HL-60 (cell line): ENCODE results near the gene SCART1.
"Not testable (repeated sequence)": the region's sequence is repeated elsewhere in the genome, so short reads cannot be mapped to it uniquely, and the experiment has no call there.

Experiments
- DNase-seq, 2 experiments: peaks; one replicate each; pipeline ENCODE4 v3.0.0-alpha.2; 2010 to 2020; ENCODE audit warnings: low read depth in 1 of 2, low spot score in 1 of 2
- H3K27ac ChIP-seq: fragments of 250-450 bp; sonication (Bioruptor Pico); replicated peaks from 2 replicates; pipeline ENCODE4 v1.5.1; 2020; ENCODE audit warnings: mild to moderate bottlenecking, moderate library complexity
- H3K27me3 ChIP-seq: fragments of 250-450 bp; sonication (Bioruptor Pico); 2 replicates; pipeline ENCODE4 v1.5.1; 2021; ENCODE audit warnings: mild to moderate bottlenecking, moderate library complexity; ENCODE audit not compliant: insufficient read depth, poor library complexity, severe bottlenecking
- H3K4me3 ChIP-seq: replicated peaks from 2 replicates; pipeline ENCODE4 v1.5.1; 2011; ENCODE audit warnings: mild to moderate bottlenecking, control low read depth, low read length; ENCODE audit not compliant: insufficient read depth
- GABPA ChIP-seq: IDR thresholded peaks from 2 replicates; pipeline ENCODE4 v1.6.1; 2012; ENCODE audit warnings: low read depth
- POLR2AphosphoS5 ChIP-seq: IDR thresholded peaks from 2 replicates; pipeline ENCODE4 v1.6.1; 2012; ENCODE audit warnings: low read depth
- SPI1 ChIP-seq: IDR thresholded peaks from 2 replicates; pipeline ENCODE4 v1.6.1; 2012; ENCODE audit warnings: low read depth, mild to moderate bottlenecking, borderline replicate concordance
- TF ChIP-seq, protein P1 (sequence below): IDR thresholded peaks from one replicate; pipeline ENCODE4 v1.5.1; 2011; ENCODE audit warnings: low read length, control low read depth, inconsistent platforms; ENCODE audit not compliant: insufficient read depth
- TF ChIP-seq, protein P2 (sequence below): IDR thresholded peaks from 2 replicates; pipeline ENCODE4 v1.6.1; 2012; ENCODE audit warnings: low read depth; ENCODE audit not compliant: insufficient replicate concordance

Gene SCART1

DNA sequence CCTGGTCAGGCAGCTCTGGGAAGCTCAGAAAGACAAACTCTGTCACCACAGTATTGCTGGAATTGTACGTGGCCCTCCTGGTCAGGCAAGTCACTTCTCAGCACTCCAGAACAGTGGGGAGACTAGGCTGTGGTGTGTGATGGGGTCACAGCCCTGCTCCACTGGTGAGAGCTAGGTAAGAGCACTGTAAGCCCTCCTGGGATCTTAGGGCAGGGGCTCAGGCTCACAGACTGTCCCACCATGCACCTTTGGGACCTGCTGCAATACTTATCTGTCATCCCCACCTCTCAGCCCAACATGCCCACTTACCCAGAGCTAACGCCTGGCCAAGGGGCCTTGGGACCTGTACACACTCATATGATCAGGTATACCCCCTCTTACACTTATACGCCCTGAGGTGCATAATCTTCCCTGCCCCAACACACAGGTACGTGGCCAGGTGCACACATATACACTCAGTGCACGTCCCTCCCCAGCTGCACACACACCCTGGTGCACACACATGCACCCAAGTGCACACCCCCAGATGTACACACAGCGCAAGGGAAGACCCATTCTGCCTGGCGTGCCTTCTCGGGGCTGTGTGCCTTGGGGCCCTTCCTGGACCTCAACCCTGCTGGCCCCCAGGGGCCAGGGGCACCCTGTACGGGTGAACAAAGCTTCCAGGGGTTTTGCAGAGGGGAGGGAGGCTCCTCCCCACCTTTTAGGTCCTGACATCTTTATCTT lies 21.7 kb upstream of the SCART1 start:
- not testable (repeated sequence) for H3K4me3 ChIP-seq, H3K27me3 ChIP-seq, H3K27ac ChIP-seq, DNase-seq

DNA sequence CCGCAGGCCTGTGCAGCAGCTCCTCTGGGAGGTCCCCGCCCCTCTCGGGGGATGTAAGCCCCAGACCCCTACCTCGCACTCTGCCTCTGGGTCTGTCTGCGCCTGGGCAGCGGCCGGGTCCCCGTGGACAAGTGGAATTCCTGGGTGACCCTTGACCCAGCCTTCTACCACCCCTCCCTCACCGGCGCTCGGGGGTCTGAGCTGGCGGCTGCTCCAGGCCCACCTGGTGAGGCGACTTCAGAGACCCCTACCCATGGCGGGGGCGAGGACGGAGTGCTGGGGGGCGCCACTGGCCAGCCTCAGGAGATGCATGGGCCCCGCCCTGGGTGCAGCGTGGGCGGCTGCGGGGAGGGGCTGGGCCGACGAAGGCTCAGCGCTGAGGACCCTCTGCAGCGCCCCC lies 21.0 kb upstream of the SCART1 start:
- DNase-seq, H3K27me3 ChIP-seq, H3K4me3 ChIP-seq, H3K27ac ChIP-seq: not testable (repeated sequence)

DNA sequence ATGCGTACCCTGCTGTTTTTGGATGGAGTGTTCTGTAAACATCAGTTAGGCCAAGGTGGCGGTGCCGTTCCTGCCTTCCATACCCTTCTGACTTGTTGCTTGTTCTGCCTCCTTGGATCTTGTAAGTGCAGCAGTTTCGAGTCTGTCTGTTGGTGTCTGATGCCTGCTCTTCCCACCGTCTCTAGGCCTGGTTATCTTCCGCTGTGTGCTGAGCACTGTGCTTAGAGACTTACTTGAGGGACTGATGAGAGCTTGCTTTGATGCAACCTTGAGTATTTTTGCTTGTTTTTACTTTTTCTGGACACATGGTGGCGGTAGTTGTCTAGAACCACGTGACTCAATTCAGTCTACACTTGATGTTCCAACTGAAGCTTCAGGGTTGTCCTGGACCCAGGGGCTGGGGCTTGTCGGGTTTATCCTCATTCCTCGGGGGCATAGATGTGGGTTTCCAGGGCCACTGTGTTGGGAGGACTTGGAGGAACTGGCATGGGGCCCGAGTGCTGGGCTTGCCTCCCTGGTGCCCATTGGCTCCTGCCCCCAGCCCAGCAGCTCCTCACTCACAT lies 15.0 kb upstream of the SCART1 start:
- H3K4me3 ChIP-seq: no peak overlapping the region
- H3K27ac ChIP-seq: no peak overlapping the region
- peak; percentile 27 to 49 for DNase-seq
- TF ChIP-seq SPI1 (no peak), GABPA (no peak)
- TF ChIP-seq, protein P1, sequence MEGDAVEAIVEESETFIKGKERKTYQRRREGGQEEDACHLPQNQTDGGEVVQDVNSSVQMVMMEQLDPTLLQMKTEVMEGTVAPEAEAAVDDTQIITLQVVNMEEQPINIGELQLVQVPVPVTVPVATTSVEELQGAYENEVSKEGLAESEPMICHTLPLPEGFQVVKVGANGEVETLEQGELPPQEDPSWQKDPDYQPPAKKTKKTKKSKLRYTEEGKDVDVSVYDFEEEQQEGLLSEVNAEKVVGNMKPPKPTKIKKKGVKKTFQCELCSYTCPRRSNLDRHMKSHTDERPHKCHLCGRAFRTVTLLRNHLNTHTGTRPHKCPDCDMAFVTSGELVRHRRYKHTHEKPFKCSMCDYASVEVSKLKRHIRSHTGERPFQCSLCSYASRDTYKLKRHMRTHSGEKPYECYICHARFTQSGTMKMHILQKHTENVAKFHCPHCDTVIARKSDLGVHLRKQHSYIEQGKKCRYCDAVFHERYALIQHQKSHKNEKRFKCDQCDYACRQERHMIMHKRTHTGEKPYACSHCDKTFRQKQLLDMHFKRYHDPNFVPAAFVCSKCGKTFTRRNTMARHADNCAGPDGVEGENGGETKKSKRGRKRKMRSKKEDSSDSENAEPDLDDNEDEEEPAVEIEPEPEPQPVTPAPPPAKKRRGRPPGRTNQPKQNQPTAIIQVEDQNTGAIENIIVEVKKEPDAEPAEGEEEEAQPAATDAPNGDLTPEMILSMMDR: peak; percentile 20
- no peaks in the 10 kb centered on the region for H3K27me3 ChIP-seq

DNA sequence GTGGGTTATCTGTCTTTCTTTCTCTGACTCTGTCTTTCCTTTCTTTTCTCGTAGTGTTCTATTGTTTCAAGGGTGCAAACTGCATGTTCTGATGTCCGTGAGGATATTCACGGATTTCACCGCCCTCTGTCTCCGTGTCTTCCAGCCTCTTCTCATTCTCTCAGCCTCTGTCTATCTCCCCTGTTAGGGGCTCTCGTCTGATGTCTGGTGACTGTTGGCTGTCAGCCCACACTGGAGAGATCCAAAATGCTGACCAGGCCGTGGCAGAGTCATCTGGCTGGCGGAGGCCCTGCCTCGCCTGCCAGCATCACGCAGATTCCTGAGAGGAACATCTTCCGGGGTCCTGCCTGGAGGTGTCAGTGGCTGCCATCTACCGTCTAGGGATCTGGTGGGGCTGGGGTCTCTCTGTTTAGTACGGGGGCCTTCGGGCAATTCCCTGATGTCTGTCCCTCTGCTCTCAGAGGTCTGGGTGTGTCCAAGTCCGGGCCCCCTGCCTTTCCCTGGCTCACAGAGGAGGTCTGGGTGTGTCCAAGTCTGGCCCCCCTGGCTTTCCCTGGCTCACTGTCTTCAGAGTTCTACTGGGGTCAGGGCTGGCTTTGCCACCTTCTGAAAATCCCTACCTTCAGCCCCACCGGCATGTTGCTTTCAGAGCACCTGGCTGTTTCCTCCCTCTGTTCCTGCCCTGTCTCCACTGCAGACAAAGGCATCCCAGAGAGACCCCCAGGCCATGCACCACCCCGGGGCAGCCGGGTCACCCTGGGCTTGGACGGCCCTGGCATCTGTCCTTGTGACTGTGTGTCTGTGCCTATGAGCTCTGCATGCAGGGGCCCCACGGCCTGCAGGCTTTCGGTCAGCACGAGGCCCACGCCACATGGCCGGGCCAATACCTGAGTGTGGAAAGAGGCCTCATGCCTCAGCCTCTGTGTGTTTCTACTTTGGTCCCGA lies 14.0 kb upstream of the SCART1 start:
- Histone ChIP-seq H3K27ac (no peak overlapping the region), H3K4me3 (no peak overlapping the region), H3K27me3 (no peaks in the 10 kb centered on the region)
- TF ChIP-seq, protein P1: no peak
- TF ChIP-seq SPI1: no peak
- no peak for TF ChIP-seq POLR2AphosphoS5
- TF ChIP-seq, protein P2, sequence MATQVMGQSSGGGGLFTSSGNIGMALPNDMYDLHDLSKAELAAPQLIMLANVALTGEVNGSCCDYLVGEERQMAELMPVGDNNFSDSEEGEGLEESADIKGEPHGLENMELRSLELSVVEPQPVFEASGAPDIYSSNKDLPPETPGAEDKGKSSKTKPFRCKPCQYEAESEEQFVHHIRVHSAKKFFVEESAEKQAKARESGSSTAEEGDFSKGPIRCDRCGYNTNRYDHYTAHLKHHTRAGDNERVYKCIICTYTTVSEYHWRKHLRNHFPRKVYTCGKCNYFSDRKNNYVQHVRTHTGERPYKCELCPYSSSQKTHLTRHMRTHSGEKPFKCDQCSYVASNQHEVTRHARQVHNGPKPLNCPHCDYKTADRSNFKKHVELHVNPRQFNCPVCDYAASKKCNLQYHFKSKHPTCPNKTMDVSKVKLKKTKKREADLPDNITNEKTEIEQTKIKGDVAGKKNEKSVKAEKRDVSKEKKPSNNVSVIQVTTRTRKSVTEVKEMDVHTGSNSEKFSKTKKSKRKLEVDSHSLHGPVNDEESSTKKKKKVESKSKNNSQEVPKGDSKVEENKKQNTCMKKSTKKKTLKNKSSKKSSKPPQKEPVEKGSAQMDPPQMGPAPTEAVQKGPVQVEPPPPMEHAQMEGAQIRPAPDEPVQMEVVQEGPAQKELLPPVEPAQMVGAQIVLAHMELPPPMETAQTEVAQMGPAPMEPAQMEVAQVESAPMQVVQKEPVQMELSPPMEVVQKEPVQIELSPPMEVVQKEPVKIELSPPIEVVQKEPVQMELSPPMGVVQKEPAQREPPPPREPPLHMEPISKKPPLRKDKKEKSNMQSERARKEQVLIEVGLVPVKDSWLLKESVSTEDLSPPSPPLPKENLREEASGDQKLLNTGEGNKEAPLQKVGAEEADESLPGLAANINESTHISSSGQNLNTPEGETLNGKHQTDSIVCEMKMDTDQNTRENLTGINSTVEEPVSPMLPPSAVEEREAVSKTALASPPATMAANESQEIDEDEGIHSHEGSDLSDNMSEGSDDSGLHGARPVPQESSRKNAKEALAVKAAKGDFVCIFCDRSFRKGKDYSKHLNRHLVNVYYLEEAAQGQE: no peak
- no peak for TF ChIP-seq GABPA
- DNase-seq: no peak

DNA sequence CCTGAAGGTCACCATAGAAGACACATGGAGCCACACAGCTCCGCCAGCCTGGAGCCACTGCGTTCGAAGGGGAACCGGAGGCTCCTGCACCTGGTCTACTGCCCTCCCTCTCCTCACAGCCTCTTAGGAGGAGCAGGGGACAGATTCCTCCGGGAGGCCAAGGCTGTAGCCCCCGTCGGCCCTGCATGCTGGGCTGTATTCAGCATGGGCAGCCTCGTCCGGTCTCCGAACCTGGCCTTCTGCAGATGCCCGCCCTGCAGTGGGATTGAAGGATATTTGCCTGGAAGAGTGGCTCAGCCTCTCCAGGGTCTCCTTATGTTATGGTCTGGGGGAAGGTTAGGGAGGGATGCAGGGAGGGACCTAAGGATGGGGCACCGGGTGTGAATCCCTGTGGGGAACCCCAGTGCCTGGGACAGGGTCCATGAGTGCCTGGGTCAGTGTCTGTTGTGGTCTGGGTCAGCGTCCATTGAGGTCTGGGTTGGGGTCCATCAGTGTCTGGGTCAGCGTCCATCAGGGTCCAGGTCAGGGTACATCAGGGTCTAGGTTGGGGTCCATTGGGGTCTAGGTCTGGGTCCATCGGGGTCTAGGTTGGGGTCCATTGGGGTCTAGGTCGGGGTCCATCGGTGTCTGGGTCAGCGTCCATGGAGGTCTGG lies 13.0 kb upstream of the SCART1 start:
- no peak for DNase-seq
- Histone ChIP-seq H3K27ac (no peak overlapping the region), H3K4me3 (no peak overlapping the region), H3K27me3 (no peaks in the 10 kb centered on the region)
- TF ChIP-seq, protein P1: no peak
- TF ChIP-seq GABPA (no peak), POLR2AphosphoS5 (no peak), SPI1 (no peak)
- TF ChIP-seq, protein P2: no peak

DNA sequence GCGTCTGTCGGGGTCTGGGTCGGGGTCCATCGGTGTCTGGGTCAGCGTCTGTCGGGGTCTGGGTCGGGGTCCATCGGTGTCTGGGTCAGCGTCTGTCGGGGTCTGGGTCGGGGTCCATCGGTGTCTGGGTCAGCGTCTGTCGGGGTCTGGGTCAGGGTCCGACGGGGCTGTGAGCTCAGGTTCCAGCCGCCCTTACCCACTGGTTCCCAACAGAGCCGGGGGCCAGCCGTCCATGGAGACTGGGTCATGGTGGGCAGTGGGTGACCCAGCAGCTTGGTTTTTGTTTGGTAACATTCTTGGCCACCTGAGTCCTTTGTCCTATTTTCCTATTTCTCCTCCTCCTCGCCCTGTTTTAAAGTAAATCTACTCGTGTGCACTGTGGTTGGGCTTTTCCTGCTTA lies 12.4 kb upstream of the SCART1 start:
- not testable (repeated sequence) for H3K27ac ChIP-seq, H3K4me3 ChIP-seq, H3K27me3 ChIP-seq, DNase-seq
